Muscle layer of duodenum (tissue), 2 donors: ENCODE data around the gene KISS1R.

ENCODE experiments used
- H3K27ac ChIP-seq: one replicate; pipeline ENCODE4 v1.7.0; 2013; ENCODE audit warnings: mild to moderate bottlenecking, low read length
- H3K27me3 ChIP-seq: one replicate; pipeline ENCODE4 v1.7.0; 2013; ENCODE audit warnings: low read depth, mild to moderate bottlenecking, control low read depth, low read length
- H3K36me3 ChIP-seq, 2 donors: one replicate each; pipeline ENCODE4 v1.7.0; 2013; ENCODE audit warnings: low read length in 2 of 2, control low read depth in 1 of 2, mild to moderate bottlenecking in 1 of 2; ENCODE audit not compliant: insufficient read depth in 2 of 2, control insufficient read depth in 1 of 2
- H3K4me1 ChIP-seq, 2 donors: one replicate each; pipeline ENCODE4 v1.7.0; 2013; ENCODE audit warnings: low read length in 2 of 2, mild to moderate bottlenecking in 2 of 2, control low read depth in 1 of 2, moderate library complexity in 1 of 2; ENCODE audit not compliant: insufficient read depth in 2 of 2, control insufficient read depth in 1 of 2
- H3K4me3 ChIP-seq, 2 donors: one replicate each; pipeline ENCODE4 v1.7.0; 2013; ENCODE audit warnings: low read length in 2 of 2, low read depth in 1 of 2, mild to moderate bottlenecking in 1 of 2
- H3K9me3 ChIP-seq, 2 donors: one replicate each; pipeline ENCODE4 v1.7.0; 2013; ENCODE audit warnings: low read length in 2 of 2, control low read depth in 1 of 2, mild to moderate bottlenecking in 1 of 2; ENCODE audit not compliant: control insufficient read depth in 1 of 2
- donor health status: healthy.

Gene KISS1R

DNA sequence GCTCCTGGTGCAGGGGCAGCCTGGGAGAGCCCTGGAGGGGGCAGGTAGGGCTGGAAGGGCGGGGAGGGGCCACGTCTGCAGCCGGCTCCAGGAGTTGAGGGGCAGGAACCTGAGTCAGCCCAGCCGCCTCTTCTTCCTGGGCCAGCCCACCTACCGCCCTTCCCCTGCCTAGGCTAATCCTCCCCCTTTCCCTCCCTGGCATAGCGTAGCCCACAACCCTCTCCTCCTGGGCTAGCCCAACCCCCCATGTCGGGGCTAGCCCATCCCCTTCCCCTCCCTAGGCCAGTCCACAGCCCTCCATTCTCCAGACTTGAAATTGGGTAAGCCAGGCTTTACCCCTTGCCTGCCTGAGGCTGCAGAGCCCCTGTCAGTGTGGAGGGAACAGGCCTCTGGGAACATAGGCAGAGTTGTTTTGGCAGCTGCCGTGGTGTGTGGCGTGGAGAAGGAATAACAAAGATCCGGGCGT is 46.4 kb downstream of the KISS1R start:
- Histone ChIP-seq H3K9me3 (peaks cover 0 to 3% of the 10 kb centered on the region in 2 donors), H3K4me3 (no peak overlapping the region), H3K27ac (no peak overlapping the region), H3K4me1 (no peaks in the 10 kb centered on the region), H3K36me3 (peaks cover 0 to 48% of the 10 kb centered on the region in 2 donors), H3K27me3 (no peaks in the 10 kb centered on the region)

DNA sequence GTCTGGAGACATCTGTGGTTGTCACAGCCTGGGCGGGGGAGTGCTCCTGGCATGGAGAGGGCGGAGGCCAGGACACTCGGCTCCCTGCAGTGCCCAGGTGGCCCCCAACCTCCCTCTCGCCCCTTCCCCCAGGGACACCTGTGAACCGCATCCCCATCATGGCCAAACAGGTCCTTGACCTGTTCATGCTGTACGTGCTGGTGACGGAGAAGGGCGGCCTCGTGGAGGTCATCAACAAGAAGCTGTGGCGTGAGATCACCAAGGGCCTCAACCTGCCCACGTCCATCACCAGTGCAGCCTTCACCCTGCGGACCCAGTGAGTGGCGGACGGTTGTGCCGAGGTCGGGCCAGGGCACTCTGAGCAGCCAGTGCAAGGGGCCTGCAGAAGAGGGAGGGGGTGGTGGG is 47.0 kb downstream of the KISS1R start:
- Histone ChIP-seq H3K4me3 (no peak overlapping the region), H3K4me1 (no peaks in the 10 kb centered on the region), H3K27ac (no peak overlapping the region), H3K9me3 (peaks cover 0 to 3% of the 10 kb centered on the region in 2 donors), H3K36me3 (peaks cover 0 to 53% of the 10 kb centered on the region in 2 donors), H3K27me3 (no peaks in the 10 kb centered on the region)

DNA sequence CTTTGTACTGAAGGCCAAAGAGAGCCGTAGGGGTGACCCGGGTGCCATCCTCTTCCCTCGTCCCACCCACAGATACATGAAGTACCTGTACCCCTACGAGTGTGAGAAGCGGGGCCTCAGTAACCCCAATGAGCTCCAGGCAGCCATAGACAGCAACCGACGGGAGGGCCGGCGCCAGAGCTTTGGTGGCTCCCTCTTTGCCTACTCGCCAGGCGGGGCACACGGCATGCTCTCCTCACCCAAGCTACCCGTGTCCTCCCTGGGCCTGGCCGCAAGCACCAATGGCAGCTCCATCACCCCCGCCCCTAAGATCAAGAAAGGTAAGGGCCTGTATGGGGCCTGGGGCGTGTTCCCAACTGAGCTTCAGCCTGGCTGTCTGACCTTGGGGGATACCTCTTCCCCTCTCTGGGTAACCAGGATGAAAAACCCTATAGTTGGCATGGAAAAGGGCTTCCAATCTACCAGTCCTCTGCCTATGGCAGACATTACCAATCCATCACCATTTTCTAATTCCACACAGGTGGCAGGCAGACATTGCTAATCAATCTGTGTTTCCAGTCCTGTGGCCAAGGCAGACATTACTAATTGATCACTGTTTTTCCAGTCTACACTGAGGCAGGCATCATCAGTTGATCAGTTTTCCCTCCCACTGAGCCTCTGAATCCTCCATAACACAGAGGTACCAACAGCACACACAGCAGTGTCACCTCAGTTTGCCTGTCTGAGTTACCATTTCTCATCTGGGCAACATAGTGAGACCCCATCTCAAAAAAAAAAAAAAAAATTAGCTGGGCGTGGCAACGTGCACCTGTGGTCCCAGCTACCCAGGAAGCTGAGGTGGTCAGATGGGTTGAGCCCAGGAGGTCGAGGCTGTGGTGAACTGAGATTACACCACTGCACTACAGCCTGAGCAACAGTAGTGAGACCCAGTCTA is 47.9 kb downstream of the KISS1R start:
- Histone ChIP-seq H3K9me3 (peaks cover 0 to 3% of the 10 kb centered on the region in 2 donors), H3K27ac (no peak overlapping the region), H3K27me3 (no peaks in the 10 kb centered on the region), H3K4me1 (no peaks in the 10 kb centered on the region), H3K36me3 (peaks cover 0 to 50% of the 10 kb centered on the region in 2 donors), H3K4me3 (no peak overlapping the region)

DNA sequence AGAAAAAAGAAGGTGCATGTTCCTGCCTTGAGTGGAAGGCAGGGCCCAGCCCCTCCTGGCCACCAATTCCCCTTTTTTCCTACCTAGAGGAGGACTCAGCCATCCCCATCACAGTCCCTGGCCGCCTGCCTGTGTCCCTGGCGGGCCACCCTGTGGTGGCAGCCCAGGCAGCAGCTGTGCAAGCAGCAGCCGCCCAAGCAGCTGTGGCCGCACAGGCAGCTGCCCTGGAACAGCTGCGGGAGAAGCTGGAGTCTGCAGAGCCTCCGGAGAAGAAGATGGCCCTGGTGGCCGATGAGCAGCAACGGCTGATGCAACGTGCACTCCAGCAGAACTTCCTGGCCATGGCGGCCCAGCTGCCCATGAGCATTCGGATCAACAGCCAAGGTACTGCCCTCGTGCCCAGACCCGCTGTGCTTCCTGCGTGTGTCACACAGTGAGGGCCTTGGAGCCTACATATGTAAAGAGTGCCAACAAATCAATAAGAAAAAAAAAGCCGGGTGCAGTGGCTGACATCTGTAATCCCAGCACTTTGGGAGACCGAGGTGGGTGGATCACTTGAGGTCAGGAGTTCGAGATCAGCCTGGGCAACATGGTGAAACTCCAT is 49.5 kb downstream of the KISS1R start:
- Histone ChIP-seq H3K9me3 (peaks cover 0 to 10% of the 10 kb centered on the region in 2 donors), H3K27ac (no peak overlapping the region), H3K27me3 (no peaks in the 10 kb centered on the region), H3K36me3 (peaks cover 6 to 51% of the 10 kb centered on the region in 2 donors), H3K4me1 (no peaks in the 10 kb centered on the region), H3K4me3 (no peak overlapping the region)
